ENCODE data around the gene ZCCHC14. TPM values are rescaled to one million over a fixed set of nuclear protein-coding genes. Genes with fewer than 3 reads are reported as not detected.

Gene ZCCHC14
- total and polyA plus RNA-seq, 2 of the 8 experiments (the other 6 are each of a cell fraction or from before 2014, with no cell fraction given), result 8.2 to 28.2 TPM

- no peak for FAIRE-seq
- CTCF ChIA-PET (ENCODE audit: partially characterized antibody), result no interaction called here
- DNase-seq (ENCODE audit: low read depth in 1 of 2, low spot score in 2 of 2), result no peak
- TF ChIP-seq CTCF (IDR thresholded peaks at IDR 0.05; ENCODE audit: control extremely low read depth in 1 of 3, insufficient read depth in 1 of 3, low read depth in 1 of 3, low read length in 3 of 3) (no peak), TBP (IDR thresholded peaks at IDR 0.05; ENCODE audit: low read depth, low read length) (no peak), SRF (IDR thresholded peaks at IDR 0.05; ENCODE audit: low read depth, low read length) (no peak), JUND (IDR thresholded peaks at IDR 0.05; ENCODE audit: low read length) (no peak), SAP30 (IDR thresholded peaks at IDR 0.05; ENCODE audit: insufficient read depth, insufficient replicate concordance, low read length) (no peak), PHF8 (conservative IDR thresholded peaks at IDR 0.05; ENCODE audit: low read depth, low read length) (no peak), SUZ12 (IDR thresholded peaks at IDR 0.05; ENCODE audit: low read length) (no peak), NRF1 (IDR thresholded peaks at IDR 0.05; ENCODE audit: low read depth, low read length) (no peak), NANOG (IDR thresholded peaks at IDR 0.05; ENCODE audit: insufficient read depth, low read depth, low read length, poor library complexity, severe bottlenecking) (no peak)
Measured at GRCh38 chr16:87390641-87391323, 102.0 kb downstream of the ZCCHC14 start.

More at GRCh38 chr16:87390641-87391323, 102.0 kb downstream of the ZCCHC14 start:
- Histone ChIP-seq H3K56ac (replicated peaks; ENCODE audit: insufficient read length, low read depth, low read length) (no peak overlapping the region), H3K18ac (ENCODE audit: extremely low read depth, low read length) (no peak overlapping the region), H3K4me3 (ENCODE audit: extremely low read depth in 1 of 4, insufficient read depth in 2 of 4, low read depth in 3 of 4, low read length in 4 of 4) (peak overlapping the region in 3 of 4 experiments; percentile 64 to 83 (median 69); a peak in 4 of 8 replicates), H2AFZ (ENCODE audit: low read length) (0 out of 2 replicates have a peak overlapping the region, but pooled peaks have one; percentile 23), H3K9ac (replicated peaks in 1 of 4; ENCODE audit: extremely low read depth in 1 of 4, low read depth in 3 of 4, low read length in 3 of 4) (no peak overlapping the region), H2BK5ac (ENCODE audit: low read depth, low read length) (no peak overlapping the region), H4K8ac (ENCODE audit: extremely low read depth, insufficient read depth, low read length) (peak overlapping the region; percentile 92), H4K5ac (ENCODE audit: insufficient read length, low read depth, low read length) (no peak overlapping the region), H2BK20ac (ENCODE audit: low read length) (0 out of 2 replicates have a peak overlapping the region, but pooled peaks have one; percentile 23), H3K23ac (ENCODE audit: insufficient read length) (no peak overlapping the region), H2BK15ac (ENCODE audit: low read length) (no peak overlapping the region), H3K23me2 (ENCODE audit: low read depth, low read length) (peaks cover 13% of the 10 kb centered on the region), H3K4ac (replicated peaks; ENCODE audit: insufficient read length, low read depth, low read length) (no peak overlapping the region), H2BK12ac (ENCODE audit: low read depth, low read length) (no peak overlapping the region), H4K91ac (replicated peaks; ENCODE audit: insufficient read length, low read length) (no peak overlapping the region), H3K27ac (ENCODE audit: low read depth, low read length) (no peak overlapping the region), H3K9me3 (ENCODE audit: insufficient read depth in 2 of 2, low read depth in 1 of 2, low read length in 1 of 2) (no peaks in the 10 kb centered on the region), H3K4me1 (replicated peaks in 1 of 4; ENCODE audit: control insufficient read depth in 3 of 4, insufficient read depth in 4 of 4, low read length in 3 of 4) (peaks cover 5 to 7% (median 6%) of the 10 kb centered on the region in 4 experiments; a peak in 6 of 7 replicates), H3K4me2 (ENCODE audit: insufficient read depth in 1 of 2, low read depth in 2 of 2, low read length in 2 of 2) (peak overlapping the region; percentile 78 to 86), H3K14ac (ENCODE audit: insufficient read length) (no peak overlapping the region), H3K27me3 (replicated peaks in 1 of 4; ENCODE audit: control insufficient read depth in 3 of 4, extremely low read depth in 1 of 4, insufficient read depth in 3 of 4, low read length in 3 of 4) (no peaks in the 10 kb centered on the region), H4K20me1 (replicated peaks in 1 of 2; ENCODE audit: control insufficient read depth in 1 of 2, insufficient read depth in 2 of 2, low read length in 2 of 2) (peaks cover 0 to 4% of the 10 kb centered on the region in 2 experiments), H3K79me2 (ENCODE audit: control insufficient read depth in 1 of 2, insufficient read depth in 2 of 2, low read length in 2 of 2) (peaks cover 0 to 27% of the 10 kb centered on the region in 2 experiments; a peak in 3 of 4 replicates), H3K79me1 (ENCODE audit: low read depth, low read length) (peaks cover 7% of the 10 kb centered on the region), H2BK120ac (replicated peaks; ENCODE audit: low read depth, low read length) (no peak overlapping the region), H2AK5ac (ENCODE audit: low read depth, low read length) (no peak overlapping the region), H3K36me3 (ENCODE audit: control insufficient read depth in 2 of 4, insufficient read depth in 4 of 4, low read length in 3 of 4) (no peaks in the 10 kb centered on the region)
- POLR2A ChIA-PET (ENCODE audit: partially characterized antibody), result no interaction called here
- 90% methylated on average over 24 of the region's 24 CpGs; no CpG with 5 or more reads in 1 of the 2 experiments for WGBS, 2 experiments (ENCODE audit: extremely low coverage in 1 of 2, insufficient coverage in 1 of 2, insufficient read length in 1 of 2, insufficient replicate concordance in 2 of 2, low coverage in 1 of 2, low lambda C conversion rate in 2 of 2, missing lambda C conversion rate in 1 of 2)
